HG03066 (cell line): ENCODE results near the gene CAPN11.
"Not testable (repeated sequence)": the region's sequence is repeated elsewhere in the genome, so short reads cannot be mapped to it uniquely, and the experiment has no call there.

Source experiments
- ATAC-seq: cut with Tn5 transposase; IDR thresholded peaks from one replicate; pipeline ENCODE4 v1.9.1; 2021; ENCODE audit warnings: low read depth; ENCODE audit not compliant: unreplicated experiment

The CAPN11 gene

DNA sequence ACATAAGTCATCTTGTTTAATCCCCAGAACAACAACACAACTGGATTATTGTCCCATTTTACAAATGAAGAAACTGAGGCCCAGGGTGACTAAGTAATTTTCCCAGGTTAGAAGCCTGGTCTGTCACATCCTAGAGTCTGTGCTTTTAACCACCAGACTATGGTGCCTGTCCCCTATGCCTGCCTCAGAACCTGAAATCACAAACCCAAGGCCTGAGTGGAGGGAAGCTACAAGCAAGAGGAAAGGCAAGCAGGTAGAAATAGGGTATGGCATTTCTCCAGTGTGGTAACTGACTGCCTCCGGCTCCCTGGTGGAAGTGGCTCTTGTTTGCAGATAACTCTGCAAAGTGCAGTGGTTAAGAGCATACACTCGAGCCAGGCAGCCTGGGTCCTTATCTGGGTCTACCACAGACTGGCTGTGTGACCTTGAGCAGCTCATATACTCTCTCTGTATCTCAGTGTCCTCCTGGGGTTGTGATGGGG is 28.7 kb upstream of the CAPN11 start:
- no peak for ATAC-seq

GRCh38 chr6:44131892-44132291 is 26.7 kb upstream of the CAPN11 start:
- no peak for ATAC-seq

- ATAC-seq: no peak
Observed at GRCh38 chr6:44132476-44132875, 26.1 kb upstream of the CAPN11 start.

GRCh38 chr6:44133003-44133931 is 25.4 kb upstream of the CAPN11 start:
- no peak for ATAC-seq

DNA sequence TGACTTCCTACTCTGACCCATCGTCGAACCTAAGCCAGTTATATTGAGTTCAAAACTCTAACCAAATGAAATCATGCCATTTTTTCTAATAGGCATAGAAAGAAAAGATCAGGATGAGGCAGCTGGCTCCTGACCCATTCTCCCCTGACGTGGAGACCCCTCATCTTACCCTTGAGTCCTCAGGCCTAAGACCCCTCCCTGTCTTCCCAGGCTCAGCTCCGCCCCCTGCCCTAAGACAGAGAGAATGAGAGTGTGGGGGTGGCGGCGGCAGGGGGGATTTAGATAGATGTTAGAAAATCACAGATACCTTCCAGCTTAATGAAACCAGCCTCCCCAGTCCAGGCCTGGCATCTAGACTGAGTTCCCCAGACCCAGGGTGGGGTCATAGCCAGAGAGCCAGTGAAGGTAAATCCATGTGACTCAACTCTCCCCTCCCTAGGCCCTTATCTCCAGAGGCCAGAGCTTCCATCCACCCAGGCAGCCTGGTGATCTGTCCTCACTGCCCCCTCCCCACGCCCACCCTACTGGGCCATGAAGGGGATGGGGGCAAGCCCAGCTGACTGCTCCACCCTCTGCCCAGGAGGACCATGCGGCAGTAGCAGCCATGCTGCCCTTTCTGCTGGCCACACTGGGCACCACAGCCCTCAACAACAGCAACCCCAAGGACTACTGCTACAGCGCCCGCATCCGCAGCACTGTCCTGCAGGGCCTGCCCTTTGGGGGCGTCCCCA is 24.5 kb upstream of the CAPN11 start:
- no peak for ATAC-seq

- ATAC-seq: no peak
Observed at GRCh38 chr6:44135173-44135758, 23.4 kb upstream of the CAPN11 start.

GRCh38 chr6:44135875-44136274 is 22.7 kb upstream of the CAPN11 start:
- no peak for ATAC-seq

DNA sequence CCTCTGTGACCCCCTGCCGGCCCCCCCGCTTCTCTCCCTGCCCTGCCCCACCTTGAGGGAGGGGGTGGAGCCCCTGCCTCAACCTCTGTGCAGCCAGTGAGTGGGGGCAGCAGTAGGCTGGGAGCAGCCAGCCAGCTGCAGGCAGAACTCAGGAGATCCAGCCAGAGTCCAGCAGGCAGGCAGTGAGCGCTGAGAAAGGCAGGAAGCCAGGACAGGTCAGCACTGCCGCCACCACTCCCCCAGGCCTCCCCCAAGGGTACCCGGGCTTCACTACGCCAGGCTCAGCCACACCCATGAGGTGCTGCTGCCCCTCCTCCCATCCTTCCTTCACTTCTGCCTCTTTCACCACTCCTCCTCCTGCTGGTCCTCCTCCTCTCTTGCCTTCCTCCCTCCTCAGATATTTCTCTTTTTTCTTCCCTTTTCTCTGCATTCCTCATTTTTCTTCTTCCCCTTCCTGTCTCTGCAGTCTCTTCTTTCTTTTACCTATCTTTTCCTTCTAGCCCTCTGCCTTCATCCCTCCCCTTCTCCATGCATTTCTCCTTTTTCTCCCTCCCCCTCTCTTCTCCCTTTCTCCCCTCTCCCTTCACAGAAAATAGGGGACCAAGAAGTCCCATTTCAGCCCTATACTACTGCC is 19.8 kb upstream of the CAPN11 start:
- no peak for ATAC-seq

GRCh38 chr6:44139351-44139743 is 19.3 kb upstream of the CAPN11 start:
- ATAC-seq: no peak

DNA sequence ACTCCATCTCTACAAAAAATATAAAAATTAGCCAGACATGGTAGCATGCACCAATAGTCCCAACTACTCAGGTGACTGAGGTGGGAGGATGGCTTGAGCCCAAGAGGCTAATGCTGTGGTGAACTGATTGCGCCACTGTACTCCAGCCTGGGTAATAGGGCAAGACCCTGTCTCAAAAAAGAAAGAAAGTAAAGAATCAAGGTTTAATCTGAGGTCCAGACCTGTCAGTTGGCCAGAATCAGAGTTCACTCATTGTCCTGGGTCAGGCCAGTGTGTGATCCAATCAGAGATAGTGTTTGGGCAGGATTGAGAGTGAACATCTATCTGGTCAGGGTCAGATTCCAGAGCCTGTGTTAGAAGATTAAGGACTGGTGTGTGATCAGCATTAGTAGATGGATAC is 15.8 kb upstream of the CAPN11 start:
- ATAC-seq: no peak

DNA sequence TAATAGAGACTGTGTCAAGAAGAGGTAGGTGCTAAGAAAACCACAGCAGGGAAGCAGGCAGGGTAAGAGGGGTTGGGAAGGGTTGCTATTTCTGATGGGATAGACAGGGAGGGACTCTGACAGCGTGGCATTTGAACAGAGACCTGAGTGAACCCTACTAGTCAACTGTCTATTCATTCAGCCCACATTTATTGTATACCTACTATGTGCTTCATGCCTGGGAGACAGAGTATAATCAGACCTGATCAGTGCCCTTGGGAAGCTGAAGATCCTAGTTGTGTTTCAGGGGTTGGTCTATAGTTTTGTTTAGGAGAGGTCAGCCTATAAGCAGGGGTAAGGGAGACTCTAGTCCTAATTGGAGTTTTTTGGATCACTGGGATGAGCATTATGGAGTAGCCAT is 14.9 kb upstream of the CAPN11 start:
- no peak for ATAC-seq

DNA sequence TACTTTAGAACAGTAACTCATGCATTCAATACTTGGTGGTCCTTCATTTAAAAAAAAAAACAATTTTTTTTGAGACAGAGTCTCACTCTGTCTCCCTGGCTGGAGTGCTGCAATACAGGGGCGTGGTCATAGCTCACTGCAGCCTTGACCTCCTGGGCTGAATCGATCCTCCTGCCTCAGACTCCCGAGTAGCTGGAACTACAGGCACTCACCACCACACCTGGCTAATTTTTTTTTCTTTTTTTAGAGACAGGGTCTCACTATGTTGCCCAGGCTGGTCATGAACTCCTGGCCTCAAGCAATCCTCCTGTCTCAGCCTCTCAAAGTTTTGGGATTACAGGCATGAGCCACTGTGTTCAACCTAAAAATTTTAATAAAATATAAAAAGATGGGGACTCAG is 14.1 kb upstream of the CAPN11 start:
- not testable (repeated sequence) for ATAC-seq

DNA sequence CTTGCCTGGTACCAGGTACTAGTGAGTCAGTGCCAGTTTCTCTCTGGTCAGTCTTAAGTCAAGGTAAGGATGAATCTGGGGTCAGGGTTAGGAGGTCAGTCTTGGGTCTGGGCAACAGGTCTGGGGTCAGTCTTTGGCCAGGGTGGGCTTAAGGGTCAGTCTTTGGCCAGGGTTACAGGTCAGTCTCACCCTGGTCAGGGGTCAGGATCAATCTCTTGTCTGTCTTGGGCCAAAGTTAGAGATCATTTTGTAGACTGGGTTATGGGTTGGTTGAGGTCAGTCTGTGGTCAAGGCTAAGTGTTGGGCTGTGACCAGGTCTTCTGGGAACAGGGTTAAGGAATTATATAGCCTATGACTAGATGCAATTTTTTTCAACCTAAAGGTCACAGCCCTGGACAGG is 12.8 kb upstream of the CAPN11 start:
- no peak for ATAC-seq

- ATAC-seq: no peak
Observed at GRCh38 chr6:44146685-44147084, 11.9 kb upstream of the CAPN11 start.

DNA sequence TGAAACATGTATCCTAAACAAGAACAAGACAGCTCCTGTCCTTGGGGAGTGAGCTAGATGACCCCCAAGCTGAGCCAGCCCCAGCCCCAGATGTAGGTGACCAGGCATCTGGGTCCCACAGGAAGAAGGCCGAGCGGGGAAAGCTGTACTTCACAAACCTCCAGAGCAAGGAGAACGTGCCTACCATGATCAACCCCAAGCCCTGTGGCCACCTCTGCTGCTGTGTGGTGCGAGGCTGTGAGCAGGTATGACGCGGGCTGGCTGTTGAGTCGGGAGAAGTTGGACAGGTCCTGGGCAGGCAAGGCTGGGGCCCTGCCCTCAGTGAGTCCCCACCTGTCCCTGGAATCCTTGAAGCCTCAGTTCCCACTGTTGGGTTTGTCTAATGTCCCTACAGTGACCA is 11.4 kb upstream of the CAPN11 start:
- no peak for ATAC-seq

DNA sequence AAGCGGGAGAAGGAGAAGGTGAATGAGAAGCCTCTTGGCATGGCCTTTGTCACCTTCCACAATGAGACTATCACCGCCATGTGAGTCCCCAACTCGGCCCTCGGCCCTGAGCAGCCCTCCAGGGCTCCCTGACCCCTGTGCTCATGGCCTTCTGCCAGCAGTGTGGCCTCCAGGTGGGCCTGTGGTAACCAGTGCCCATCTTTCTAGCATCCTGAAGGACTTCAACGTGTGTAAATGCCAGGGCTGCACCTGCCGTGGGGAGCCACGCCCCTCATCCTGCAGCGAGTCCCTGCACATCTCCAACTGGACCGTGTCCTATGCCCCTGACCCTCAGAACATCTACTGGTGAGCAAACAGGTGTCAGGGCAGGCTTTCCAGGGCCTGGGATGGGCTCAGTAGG is 10.3 kb upstream of the CAPN11 start:
- no peak for ATAC-seq

- no peak for ATAC-seq
Observed at GRCh38 chr6:44149369-44150012, 9.1 kb upstream of the CAPN11 start.

DNA sequence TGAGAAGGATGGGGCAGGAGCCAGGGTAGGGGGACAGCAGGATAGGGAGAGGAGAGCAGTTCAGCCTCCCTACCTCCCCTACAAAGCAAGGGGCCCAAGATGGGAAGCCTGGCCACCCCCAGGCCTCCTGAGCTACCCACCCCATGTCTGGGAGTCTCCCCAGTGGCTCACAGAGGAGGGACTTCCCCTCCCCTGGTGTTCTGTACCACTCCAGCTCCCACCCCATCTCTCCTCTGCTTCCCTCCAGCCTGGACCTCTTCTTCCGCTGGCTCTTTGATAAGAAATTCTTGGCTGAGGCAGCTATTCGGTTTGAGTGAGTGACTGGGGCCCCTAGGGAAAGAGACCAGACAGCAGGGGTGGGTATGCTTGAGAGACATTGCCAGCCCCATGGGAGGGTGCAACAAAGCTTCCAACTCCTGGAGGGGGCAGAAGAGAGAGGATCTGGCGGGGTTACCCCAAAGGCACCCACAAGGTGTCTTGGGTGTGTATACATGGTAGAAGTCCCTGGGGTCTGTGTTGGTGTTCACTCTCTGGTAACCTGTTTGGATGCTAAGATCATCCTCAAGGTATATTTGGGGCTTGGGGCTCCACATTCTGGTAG is 8.2 kb upstream of the CAPN11 start:
- ATAC-seq: no peak

DNA sequence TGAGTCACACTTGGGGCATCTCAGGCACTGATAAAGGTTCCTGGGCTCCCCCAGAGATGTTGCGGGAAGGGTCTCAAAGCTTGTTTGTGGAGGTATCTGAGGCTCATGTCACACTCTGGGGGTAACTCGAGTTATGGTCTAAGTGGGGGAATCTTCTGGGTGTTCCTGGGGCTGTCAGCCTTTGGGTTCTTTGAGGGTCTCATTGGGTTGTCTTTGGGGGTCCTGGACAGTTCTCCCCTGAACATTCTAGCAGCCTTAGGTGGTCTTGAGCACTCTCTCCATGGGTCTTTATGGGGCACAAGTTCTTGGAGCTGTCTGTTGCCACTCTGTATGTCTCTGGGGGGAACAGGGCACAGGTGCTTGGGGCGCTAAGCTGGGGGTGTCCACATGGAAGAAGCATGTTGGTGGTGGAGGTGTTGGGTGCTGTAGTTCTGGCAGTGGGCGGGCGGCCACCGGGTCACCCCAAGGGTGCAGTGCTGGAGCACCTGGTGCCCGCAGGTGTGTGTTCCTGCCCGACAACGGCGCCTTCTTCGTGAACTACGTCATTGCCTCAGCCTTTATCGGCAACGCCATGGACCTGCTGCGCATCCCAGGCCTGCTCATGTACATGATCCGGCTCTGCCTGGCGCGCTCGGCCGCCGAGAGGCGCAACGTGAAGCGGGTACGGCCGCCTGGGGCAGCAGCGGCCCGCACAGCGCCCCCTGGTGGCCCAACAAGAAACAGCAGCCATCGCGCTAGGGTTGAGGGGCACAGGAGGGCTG is 7.1 kb upstream of the CAPN11 start:
- no peak for ATAC-seq
